T-helper 2 cell treated with Interferon-gamma antibody and Interleukin-4, amounts not matched to agents 100 ng/mL and 5 ng/mL, for 36 hours (primary cell): Measurements from ENCODE around the gene DOLK. TPM values are rescaled to one million over a fixed set of nuclear protein-coding genes. Genes with fewer than 3 reads are reported as not detected.

Experiments
- intact Hi-C: fragments of 100-400 bp; cut with micrococcal nuclease; formaldehyde crosslinking; loops from one replicate; pipeline ENCODE4 v1.15.1; 2023
- total RNA-seq: library from RNA; stranded (reverse); gene quantifications from 2 replicates; pipeline ENCODE4 v1.2.3, GENCODE V29; 2022

DOLK gene
- total RNA-seq, 1 donor from 2014 or later = 10.8 TPM

DNA sequence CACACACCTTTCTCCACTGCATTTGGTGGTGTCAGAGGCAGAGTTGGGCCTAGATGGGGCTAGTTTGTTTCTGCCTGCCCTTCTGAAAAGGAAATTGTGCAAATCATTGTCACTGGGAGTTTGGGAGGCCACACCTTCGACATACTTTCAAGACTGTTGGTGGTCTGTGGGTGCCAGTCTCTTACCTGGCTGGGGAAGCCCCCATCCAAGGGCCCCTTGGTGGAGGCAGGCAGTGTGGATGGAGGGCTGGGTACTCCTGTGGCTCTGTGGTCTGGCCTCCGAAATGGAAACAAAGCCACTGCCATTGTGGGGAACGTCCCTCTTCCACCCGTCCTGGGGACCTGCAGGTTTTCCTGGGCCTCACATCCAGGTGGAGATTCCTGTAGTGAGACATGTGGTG lies 37.5 kb downstream of the DOLK start:
- intact Hi-C loops = loop anchor here (10.0 kb wide), 1 partner anchor 355 kb away; the partner anchor contains the start of gene SPTAN1

DNA sequence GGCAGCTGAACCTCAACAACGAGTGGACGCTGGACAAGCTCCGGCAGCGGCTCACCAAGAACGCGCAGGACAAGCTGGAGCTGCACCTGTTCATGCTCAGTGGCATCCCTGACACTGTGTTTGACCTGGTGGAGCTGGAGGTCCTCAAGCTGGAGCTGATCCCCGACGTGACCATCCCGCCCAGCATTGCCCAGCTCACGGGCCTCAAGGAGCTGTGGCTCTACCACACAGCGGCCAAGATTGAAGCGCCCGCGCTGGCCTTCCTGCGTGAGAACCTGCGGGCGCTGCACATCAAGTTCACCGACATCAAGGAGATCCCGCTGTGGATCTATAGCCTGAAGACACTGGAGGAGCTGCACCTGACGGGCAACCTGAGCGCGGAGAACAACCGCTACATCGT lies 39.0 kb downstream of the DOLK start:
- intact Hi-C loops = loop anchor here (10.0 kb wide), 1 partner anchor 354 kb away; the partner anchor contains the start of gene SPTAN1

DNA sequence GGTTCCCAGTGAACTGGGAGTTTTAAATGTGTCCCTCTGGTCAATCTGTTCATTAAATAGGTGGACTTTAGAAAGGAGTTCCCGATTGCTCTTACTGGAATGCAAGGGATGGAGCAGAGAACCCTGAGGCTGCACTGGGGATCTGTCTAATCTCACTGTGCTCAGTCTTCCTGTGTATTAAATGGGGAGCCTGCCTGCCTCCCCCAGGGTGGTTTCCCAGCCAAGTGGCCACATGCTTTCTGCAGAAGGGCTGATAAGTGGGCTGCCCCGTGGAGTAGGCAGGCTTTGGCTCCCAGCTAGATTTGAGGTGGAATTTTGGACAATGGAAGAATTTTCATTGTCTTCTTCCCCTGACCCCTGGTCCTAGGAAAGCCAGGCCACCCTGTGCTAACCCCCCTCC lies 40.7 kb downstream of the DOLK start:
- intact Hi-C loops = loop anchor here (10.0 kb wide), 1 partner anchor 352 kb away; the partner anchor contains the start of gene SPTAN1

DNA sequence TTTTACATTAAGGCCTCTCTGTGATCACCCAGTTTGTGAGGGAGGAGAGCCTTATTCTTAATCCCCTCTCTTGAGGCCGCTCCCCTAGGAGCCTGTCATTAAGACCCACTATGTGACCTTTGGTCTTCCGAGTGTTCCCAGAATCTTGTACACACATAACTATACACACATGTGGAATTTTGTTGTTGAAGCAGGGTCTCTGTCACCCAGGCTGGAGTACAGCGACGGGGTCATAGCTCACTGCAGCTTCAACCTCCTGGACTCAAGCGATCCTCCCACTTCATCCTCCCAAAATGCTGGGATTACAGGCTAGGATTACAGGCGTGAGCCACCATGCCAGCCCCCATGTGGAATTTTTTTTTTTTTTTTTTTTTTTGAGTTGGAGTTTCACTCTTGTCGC lies 41.4 kb downstream of the DOLK start:
- intact Hi-C loops = loop anchor here (10.0 kb wide), 1 partner anchor 351 kb away; the partner anchor contains the start of gene SPTAN1

DNA sequence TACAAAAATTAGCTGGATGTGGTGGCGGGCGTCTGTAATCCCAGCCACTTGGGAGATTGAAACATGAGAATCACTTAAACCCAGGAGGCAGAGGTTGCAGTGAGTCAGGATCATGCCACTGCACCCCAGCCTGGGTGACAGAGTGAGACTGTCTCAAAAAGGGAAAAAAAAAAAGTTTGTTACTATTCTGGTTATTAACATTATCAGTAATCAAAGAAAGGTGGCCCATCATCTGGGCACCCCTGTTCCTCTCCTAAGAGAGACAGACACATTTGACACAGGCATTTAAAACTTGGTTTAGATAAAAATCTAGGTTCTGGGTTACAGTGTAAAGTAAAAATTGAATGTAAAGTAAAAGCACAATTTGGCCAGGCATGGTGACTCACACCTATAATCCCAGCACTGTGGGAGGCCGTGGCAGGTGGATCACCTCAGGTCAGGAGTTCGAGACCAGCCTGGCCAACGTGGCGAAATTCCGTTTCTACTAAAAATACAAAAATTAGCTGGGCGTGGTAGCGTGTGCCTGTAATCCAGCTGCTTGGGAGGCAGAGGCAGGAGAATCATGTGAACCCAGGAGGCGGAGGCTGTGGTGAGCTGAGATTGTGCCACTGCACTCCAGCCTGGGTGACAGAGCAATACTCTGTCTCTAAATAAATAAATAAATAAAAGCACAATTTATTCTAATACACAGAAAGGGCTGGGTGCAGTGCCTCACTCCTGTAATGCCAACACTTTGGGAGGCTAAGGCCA lies 43.4 kb downstream of the DOLK start:
- intact Hi-C loops = loop anchor here (10.0 kb wide), 1 partner anchor 349 kb away; the partner anchor contains the start of gene SPTAN1

DNA sequence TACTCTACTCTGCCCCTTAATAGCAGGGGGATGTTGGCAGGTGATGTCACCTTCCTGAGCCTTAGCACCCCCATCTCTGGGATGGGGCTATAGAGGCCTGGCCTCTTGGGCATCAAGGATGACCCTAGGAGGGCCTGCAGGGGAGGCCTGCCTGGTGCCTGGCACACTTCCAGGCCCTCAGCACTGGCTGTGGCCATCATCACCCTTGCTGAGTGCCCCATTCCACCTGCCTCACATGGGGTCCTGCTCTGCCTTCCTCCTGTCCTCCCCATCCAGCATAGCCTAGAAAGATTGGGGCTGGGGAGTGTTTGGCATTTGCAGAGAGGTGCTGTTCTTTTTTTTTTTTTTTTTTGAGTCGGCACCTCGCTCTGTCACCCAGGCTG lies 44.3 kb downstream of the DOLK start:
- intact Hi-C loops = loop anchor here (10.0 kb wide), 1 partner anchor 348 kb away; the partner anchor contains the start of gene SPTAN1

DNA sequence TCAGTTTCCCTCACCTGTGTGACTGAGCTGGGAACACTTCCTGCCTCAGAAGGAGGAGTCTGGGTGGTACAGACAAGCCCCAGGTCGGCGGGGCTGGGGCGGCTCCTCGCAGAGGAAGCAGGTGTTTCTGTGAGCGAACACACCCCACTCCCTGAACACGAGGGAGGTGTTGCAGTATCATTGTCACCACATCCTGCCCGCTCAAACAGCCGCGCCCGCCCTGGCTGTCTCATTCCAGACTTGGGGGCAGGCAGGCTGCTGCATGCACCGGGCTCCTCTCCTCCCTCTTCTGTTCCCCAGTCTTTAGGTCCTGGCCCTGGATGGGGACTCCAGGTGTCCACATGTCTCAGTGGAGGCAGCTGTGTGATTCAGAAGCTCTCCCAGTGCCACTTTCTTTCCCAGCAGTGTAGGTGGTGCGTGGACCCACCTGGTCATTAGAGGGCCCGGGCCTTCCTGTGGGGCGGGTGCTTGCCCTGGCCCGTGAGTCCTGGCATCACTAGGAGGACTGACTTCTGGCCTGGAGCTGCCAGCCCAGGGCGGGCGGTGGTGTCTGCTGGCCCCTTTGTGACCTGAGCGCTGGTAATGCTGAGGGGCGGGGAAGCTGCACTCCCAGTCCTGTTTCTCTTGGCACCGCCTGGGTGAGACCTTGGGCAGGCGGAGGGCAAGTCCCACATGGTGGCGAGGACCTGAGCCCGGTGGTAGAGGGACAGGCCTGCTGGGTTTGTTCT lies 44.9 kb downstream of the DOLK start:
- intact Hi-C loops = loop anchor here (1.0 to 10.0 kb wide), 2 partner anchors 21 to 348 kb away; partner anchors contain the start of genes KYAT1 and SPTAN1

DNA sequence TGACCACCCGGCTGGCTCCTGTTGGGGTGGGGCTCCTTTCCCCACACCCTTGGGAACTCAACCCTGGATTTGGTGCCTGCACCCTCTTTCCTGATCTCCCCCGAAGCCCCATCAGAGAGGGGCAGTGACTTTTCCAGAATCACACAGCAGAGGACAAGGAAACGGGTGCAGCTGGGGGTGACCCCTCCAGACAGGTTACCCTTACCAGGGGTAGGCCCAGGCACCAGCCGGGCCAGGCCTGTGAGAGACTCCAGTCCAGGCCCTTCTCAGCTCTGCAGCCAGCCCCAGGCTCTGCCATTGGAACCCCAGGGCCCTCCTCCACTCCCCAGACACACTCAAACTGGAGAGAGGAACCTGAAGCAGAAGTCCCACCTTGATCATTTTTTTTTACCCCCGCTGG lies 45.6 kb downstream of the DOLK start:
- intact Hi-C loops = loop anchor here (1.0 to 10.0 kb wide), 2 partner anchors 21 to 347 kb away; partner anchors contain the start of genes KYAT1 and SPTAN1

DNA sequence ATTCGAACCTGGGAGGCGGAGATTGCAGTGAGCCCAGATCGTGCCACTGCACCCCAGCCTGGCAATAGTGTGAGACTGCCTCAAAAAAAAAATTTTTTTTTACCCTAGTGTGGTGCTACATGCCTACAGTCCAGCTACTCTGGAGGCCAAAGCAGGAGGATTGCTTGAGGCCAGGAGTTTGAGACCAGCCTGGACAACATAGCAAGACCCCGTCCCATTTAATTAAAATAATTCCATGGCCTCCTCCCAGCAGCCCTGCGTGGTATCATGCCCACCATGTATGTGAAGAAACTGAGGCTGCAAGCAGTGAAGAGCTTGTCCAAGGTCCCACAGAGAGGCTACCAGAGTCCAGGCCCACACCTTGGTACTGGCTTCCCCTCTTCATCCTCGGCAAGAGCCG lies 46.0 kb downstream of the DOLK start:
- intact Hi-C loops = loop anchor here (10.0 kb wide), 1 partner anchor 347 kb away; the partner anchor contains the start of gene SPTAN1

DNA sequence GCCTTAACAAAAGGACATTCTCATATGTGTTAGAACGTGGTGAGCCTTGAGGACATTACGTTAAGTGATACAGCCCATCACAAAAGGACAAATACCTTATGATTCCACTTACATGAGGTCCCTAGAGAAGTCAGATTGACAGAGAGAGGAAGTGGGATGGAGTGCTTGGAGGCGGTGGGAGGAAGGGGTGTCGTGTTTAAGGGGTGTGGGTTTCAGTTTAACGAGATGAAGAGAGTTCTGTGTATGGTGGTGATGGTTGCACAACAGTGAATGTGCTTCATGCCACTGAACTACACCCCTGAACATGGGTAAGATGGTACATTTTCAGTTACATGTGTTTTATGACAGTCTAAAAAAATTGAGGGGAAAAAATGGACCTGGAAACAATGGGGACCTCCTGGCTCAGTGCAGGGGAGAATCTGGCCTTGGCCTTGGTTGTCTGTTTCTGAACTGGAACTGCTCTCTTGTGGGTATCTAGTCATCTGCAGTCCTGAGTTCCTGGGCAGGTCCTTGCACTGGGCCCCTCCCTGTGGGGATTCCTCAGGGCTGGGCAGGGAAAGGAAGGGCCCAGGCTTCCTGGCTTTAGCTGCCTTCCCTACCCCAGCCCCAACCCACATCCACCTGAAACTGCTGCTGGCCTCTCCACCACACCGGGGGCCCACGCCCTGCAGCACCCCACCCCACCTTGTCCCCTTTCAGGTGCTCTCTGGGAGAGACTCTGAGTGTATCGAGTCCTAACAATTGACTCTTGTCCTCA lies 47.7 kb downstream of the DOLK start:
- intact Hi-C loops = loop anchor here (10.0 kb wide), 1 partner anchor 345 kb away; the partner anchor contains the start of gene SPTAN1

DNA sequence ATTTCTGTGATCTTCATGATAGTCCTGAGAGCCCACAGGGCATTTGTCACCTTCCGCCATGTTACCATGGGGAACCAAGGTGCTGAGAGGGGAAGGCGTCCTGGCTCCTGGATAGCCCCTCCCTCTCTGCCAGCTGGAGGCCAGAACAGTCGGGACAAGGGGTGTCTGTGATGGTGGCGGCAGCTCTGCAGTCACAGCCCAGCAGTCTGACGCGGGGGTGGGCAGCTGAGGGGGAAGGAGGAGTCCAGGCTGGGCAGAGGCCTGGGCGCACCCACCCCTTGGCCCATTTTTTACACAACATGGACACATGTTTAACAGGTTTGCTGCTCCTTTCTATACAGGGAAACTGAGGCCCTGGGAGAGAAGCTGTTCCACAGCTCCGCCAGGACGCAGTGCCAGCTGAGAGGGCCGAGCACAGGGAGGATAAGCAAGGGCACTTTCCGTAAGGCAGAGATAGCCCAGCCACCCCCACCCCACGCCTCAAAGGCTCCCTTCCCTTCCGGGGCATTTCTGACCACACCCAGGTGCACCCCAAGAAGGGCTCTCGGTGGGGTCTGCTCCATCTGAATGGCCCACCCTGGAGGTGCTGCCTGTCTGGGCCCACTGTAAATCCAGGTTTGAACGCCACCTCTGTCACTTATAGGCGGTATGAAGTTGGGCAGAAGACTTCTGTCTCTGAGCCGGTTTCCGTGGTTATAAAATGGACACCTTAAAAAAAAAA lies 48.4 kb downstream of the DOLK start:
- intact Hi-C loops = no loop called here

DNA sequence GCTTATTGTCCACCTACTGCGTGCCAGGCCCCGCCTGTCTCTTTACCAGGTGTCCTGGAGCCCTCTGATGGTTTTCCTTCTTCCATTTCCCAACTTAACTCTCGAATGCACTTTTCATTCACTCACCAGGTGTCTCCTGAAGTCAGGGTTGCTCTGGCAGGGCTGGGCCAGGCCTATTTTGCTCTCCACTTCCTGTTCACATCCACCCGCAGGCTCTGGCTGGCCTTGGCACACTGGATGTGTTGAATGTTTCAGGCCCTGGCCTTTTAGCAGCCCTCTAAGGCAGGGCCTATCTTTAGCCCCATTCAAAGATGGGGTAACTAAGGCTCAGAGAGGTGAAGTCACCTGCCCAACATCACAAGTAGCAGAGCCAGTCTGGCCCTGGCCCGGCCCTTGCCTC lies 49.0 kb downstream of the DOLK start:
- intact Hi-C loops = no loop called here

DNA sequence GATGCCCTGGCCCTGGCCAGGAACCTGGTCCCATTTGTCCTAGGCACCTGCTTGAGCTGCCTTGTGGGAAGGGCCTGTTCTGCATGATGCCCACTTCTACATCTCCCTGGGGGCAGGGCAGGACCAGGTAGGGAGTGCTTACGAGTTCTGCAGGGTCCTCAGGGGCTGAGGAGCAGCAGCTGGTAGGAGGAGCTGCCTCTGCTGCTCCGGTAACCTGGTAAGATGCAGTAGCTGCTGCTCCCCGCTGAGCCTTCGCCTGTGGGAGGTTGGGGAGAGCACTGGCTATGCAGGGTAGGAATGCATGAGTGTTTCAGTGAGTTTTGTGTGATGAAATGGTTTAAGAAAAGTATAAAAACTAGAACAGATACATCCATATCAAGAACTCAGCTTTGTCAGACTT lies 51.8 kb downstream of the DOLK start:
- intact Hi-C loops = no loop called here

Other genes with a start within 250 kb of the DOLK start
- 12.9 and 13.8 TPM in 2 replicates for gene PKN3, start 245.1 kb downstream of the DOLK start, total RNA-seq
- gene ZDHHC12, start 223.5 kb downstream of the DOLK start, total RNA-seq = 68.0 and 68.7 TPM in 2 replicates
- 12.8 and 16.3 TPM in 2 replicates for gene ZER1, start 175.7 kb downstream of the DOLK start, total RNA-seq
- 21.1 and 22.2 TPM in 2 replicates for gene TBC1D13, start 160.3 kb downstream of the DOLK start, total RNA-seq
- 14.3 and 15.3 TPM in 2 replicates for gene ENDOG, start 129.1 kb downstream of the DOLK start, total RNA-seq
- gene SPOUT1, start 117.8 kb downstream of the DOLK start, total RNA-seq = 73.1 and 80.3 TPM in 2 replicates
- gene KYAT1, start 65.7 kb downstream of the DOLK start, total RNA-seq = 15.7 and 17.4 TPM in 2 replicates
- 52.4 and 53.1 TPM in 2 replicates for gene LRRC8A, start 65.5 kb downstream of the DOLK start, total RNA-seq
- 1.2 and 1.9 TPM in 2 replicates for gene PHYHD1, start 26.6 kb downstream of the DOLK start, total RNA-seq
- gene NUP188, start 96 bp upstream of the DOLK start, total RNA-seq = 103 and 109 TPM in 2 replicates
- gene SH3GLB2, start 80.7 kb upstream of the DOLK start, total RNA-seq = 92.2 and 94.1 TPM in 2 replicates
- gene MIGA2, start 89.0 kb upstream of the DOLK start, total RNA-seq = 39.3 and 42.2 TPM in 2 replicates
- gene DOLPP1, start 133.5 kb upstream of the DOLK start, total RNA-seq = 20.3 and 23.6 TPM in 2 replicates
- gene CRAT, start 163.2 kb upstream of the DOLK start, total RNA-seq = 13.6 and 14.0 TPM in 2 replicates
- 105 and 107 TPM in 2 replicates for gene PTPA, start 163.8 kb upstream of the DOLK start, total RNA-seq
- 4.3 and 4.5 TPM in 2 replicates for gene IER5L, start 230.7 kb upstream of the DOLK start, total RNA-seq